K562 treated with DMSO at 1 percent for 4 hours (cell line): ENCODE data around the gene PHKB. TPM values are rescaled to one million over a fixed set of nuclear protein-coding genes. Genes with fewer than 3 reads are reported as not detected.

ENCODE experiments used
- total RNA-seq: library from RNA; unstranded; fragments of 300-600 nt; gene quantifications from 2 replicates; pipeline ENCODE4 v1.2.3, GENCODE V29; 2022; ENCODE audit not compliant: insufficient read depth

PHKB gene
- total RNA-seq = 39.9 and 44.0 TPM in 2 replicates

GRCh38 chr16:47460711-47461597 is at the start of gene PHKB, which contains the start of gene ITFG1:
TSS of gene PHKB (plus strand) at chr16:47461331. CDS start at chr16:47461351, 20 bp downstream.
TSS of gene ITFG1 (minus strand) at chr16:47461063. CDS start at chr16:47461045, 18 bp downstream.

Other genes starting within 250 kb of the PHKB start
- gene ITFG1, start 268 bp upstream of the PHKB start, total RNA-seq = 24.0 and 26.3 TPM in 2 replicates